K562 (cell line): ENCODE data around the gene NQO2. TPM values are rescaled to one million over a fixed set of nuclear protein-coding genes. Genes with fewer than 3 reads are reported as not detected.

Experiments
- BRF2 ChIP-seq: IDR thresholded peaks from 3 replicates; pipeline ENCODE4 v1.6.1; 2011; ENCODE audit warnings: borderline replicate concordance, mild to moderate bottlenecking; ENCODE audit not compliant: insufficient read length, insufficient read depth
- CBX2 ChIP-seq: fragments of 200-600 bp; sonication (generic); IDR thresholded peaks from one replicate; pipeline ENCODE4 v1.6.1; 2012; ENCODE audit warnings: mild to moderate bottlenecking, low read length, inconsistent platforms; ENCODE audit not compliant: insufficient read depth, poor library complexity, severe bottlenecking
- CCNT2 ChIP-seq: IDR thresholded peaks from 2 replicates; pipeline ENCODE4 v1.6.1; 2011; ENCODE audit warnings: borderline replicate concordance, low read depth, mild to moderate bottlenecking, moderate library complexity, mixed read lengths, low read length; ENCODE audit not compliant: insufficient read length; ENCODE audit errors: extremely low read depth
- FIP1L1 ChIP-seq: fragments of 200-400 bp; formaldehyde crosslinking; IDR thresholded peaks from 2 replicates; pipeline ENCODE4 v1.6.1; 2018; ENCODE audit warnings: mild to moderate bottlenecking, low read depth, low read length; ENCODE audit not compliant: poor library complexity, severe bottlenecking
- PCBP1 ChIP-seq: fragments of 200-400 bp; formaldehyde crosslinking; IDR thresholded peaks from 2 replicates; pipeline ENCODE4 v1.6.1; 2018; ENCODE audit warnings: mild to moderate bottlenecking, low read depth, low read length; ENCODE audit not compliant: poor library complexity, severe bottlenecking
- POLR2A ChIP-seq: fragments of 450-650 bp; conservative IDR thresholded peaks from 2 replicates; pipeline ENCODE4 v1.6.1; 2016
- RBFOX2 ChIP-seq: fragments of 200-400 bp; formaldehyde crosslinking; IDR thresholded peaks from 2 replicates; pipeline ENCODE4 v1.6.1; 2017; ENCODE audit warnings: low read depth, mild to moderate bottlenecking, low read length, moderate library complexity
- RERE ChIP-seq: sonication (generic); formaldehyde crosslinking; IDR thresholded peaks from 2 replicates; pipeline ENCODE4 v1.8.0; 2023; ENCODE audit warnings: missing genetic modification reagents, mild to moderate bottlenecking, borderline replicate concordance
- USF1 ChIP-seq: sonication (generic); formaldehyde crosslinking; IDR thresholded peaks from 2 replicates; pipeline ENCODE4 v1.9.0; 2022; ENCODE audit warnings: mild to moderate bottlenecking, missing genetic modification reagents
- ZNF395 ChIP-seq: fragments of 200-800 bp; sonication (Bioruptor generic); IDR thresholded peaks from 2 replicates; pipeline ENCODE4 v1.6.1; 2017; ENCODE audit warnings: missing genetic modification characterization, missing compliant biosample characterization
- ZNF436 ChIP-seq: fragments of 250-450, 450-650 bp; sonication (Bioruptor Pico); formaldehyde crosslinking; IDR thresholded peaks from 2 replicates; pipeline ENCODE4 v1.7.0; 2020; ENCODE audit warnings: mild to moderate bottlenecking
- polyA plus RNA-seq, 8 experiments: library from polyadenylated mRNA; depleted of rRNA in 4 of 8; stranded (reverse) in 5 of 8; unstranded in 3 of 8; fragments of >200 nt; fragmentation: Nextera tagmentation in 2 of 8; fragmentation: Illumina TruSeq in 1 of 8; extraction: Ambion mirVana in 2 of 8; extraction: Trizol in 1 of 8; gene quantifications; 2 replicates each; pipeline versions ENCODE4 v1.2.1 to v1.2.3, GENCODE V29; 2011 to 2014; ENCODE audit warnings: inconsistent platforms in 1 of 8, missing spikeins in 1 of 8
- total RNA-seq, 7 experiments: library from RNA; depleted of rRNA in 6 of 7; stranded (reverse); fragments of >200 nt in 6 of 7; fragmentation: Illumina TruSeq in 2 of 7; extraction: Trizol in 2 of 7; gene quantifications; 2 replicates each; pipeline versions ENCODE4 v1.2.1 to v1.2.3, GENCODE V29; 2011 to 2021; ENCODE audit warnings: low replicate concordance in 1 of 7

The NQO2 gene
- total and polyA plus RNA-seq, 9 of the 15 experiments (the other 6 are each of a cell fraction or from before 2014, with no cell fraction given): 54.6 to 214 (median 116) TPM

- TF ChIP-seq USF1 (CRISPR knock-in tag) (no peak), ZNF436 (CRISPR knock-in tag) (no peak), RERE (no peak), CCNT2 (no peak), CBX2 (no peak), POLR2A (peak; percentile 45), BRF2 (no peak), ZNF395 (CRISPR knock-in tag) (no peak), FIP1L1 (peak; percentile 38), PCBP1 (peak; percentile 38), RBFOX2 (peak; percentile 58)
Measured at GRCh38 chr6:3017304-3017703, 17.6 kb downstream of the NQO2 start (continued).
